Hepatocyte (in vitro differentiated cells): ENCODE data around the gene KATNB1.

Experiments used
- CTCF ChIP-seq: fragments of 200-600 bp; sonication (generic); IDR thresholded peaks from 2 replicates; pipeline ENCODE4 v1.5.1; 2016; ENCODE audit warnings: antibody characterized with exemption, mild to moderate bottlenecking; ENCODE audit not compliant: poor library complexity
- EZH2 ChIP-seq: fragments of 200-600 bp; sonication (generic); IDR thresholded peaks from 2 replicates; pipeline ENCODE4 v1.6.1; 2016; ENCODE audit warnings: antibody characterized with exemption, mild to moderate bottlenecking, borderline replicate concordance
- EZH2phosphoT487 ChIP-seq: fragments of 200-600 bp; sonication (generic); IDR thresholded peaks from one replicate; pipeline ENCODE4 v1.6.1; 2018; ENCODE audit warnings: antibody characterized with exemption, mild to moderate bottlenecking, low read depth, moderate library complexity; ENCODE audit not compliant: unreplicated experiment, severe bottlenecking

- TF ChIP-seq CTCF = no peak
- TF ChIP-seq EZH2 = no peak
- no peak for TF ChIP-seq EZH2phosphoT487
Observed at GRCh38 chr16:57785924-57786323, 50.4 kb downstream of the KATNB1 start.
